HuH-7 (cell line): Measurements from ENCODE around the gene KCTD17.
A peak's percentile ranks its signal among the peaks of the same experiment; 100 is the strongest.

ENCODE experiments used
- DNase-seq: peaks from one replicate; pipeline ENCODE4 v3.0.0; 2011; ENCODE audit warnings: low spot score

Gene KCTD17

GRCh38 chr22:37080438-37080837 lies 28.9 kb downstream of the KCTD17 start:
- DNase-seq, result no peak

GRCh38 chr22:37080838-37081237 lies 29.3 kb downstream of the KCTD17 start:
- DNase-seq, result no peak

- DNase-seq, result no peak
Observed at GRCh38 chr22:37082251-37082873, 30.8 kb downstream of the KCTD17 start.

GRCh38 chr22:37083914-37084313 lies 32.4 kb downstream of the KCTD17 start:
- no peak for DNase-seq

GRCh38 chr22:37084385-37084784 lies 32.8 kb downstream of the KCTD17 start:
- no peak for DNase-seq

- no peak for DNase-seq
Observed at GRCh38 chr22:37086184-37086583, 34.6 kb downstream of the KCTD17 start.

GRCh38 chr22:37088108-37088605 lies 36.6 kb downstream of the KCTD17 start:
- no peak for DNase-seq

- no peak for DNase-seq
Observed at GRCh38 chr22:37088750-37089408, 37.3 kb downstream of the KCTD17 start.

GRCh38 chr22:37089434-37089833 lies 37.9 kb downstream of the KCTD17 start:
- no peak for DNase-seq

- no peak for DNase-seq
Observed at GRCh38 chr22:37090920-37091695, 39.6 kb downstream of the KCTD17 start.

- no peak for DNase-seq
Observed at GRCh38 chr22:37091994-37092393, 40.5 kb downstream of the KCTD17 start.

GRCh38 chr22:37092997-37093396 lies 41.5 kb downstream of the KCTD17 start:
- no peak for DNase-seq

GRCh38 chr22:37094239-37094638 lies 42.7 kb downstream of the KCTD17 start:
- no peak for DNase-seq

- DNase-seq, result no peak
Observed at GRCh38 chr22:37095113-37095512, 43.6 kb downstream of the KCTD17 start.

GRCh38 chr22:37097346-37097745 lies 45.8 kb downstream of the KCTD17 start:
- DNase-seq, result no peak

GRCh38 chr22:37098976-37099591 lies 47.5 kb downstream of the KCTD17 start:
- no peak for DNase-seq

- peak; percentile 49 for DNase-seq
Observed at GRCh38 chr22:37100589-37101127, 49.1 kb downstream of the KCTD17 start.

GRCh38 chr22:37101311-37102066 lies 49.9 kb downstream of the KCTD17 start:
- DNase-seq, result no peak

GRCh38 chr22:37103151-37103550 lies 51.6 kb downstream of the KCTD17 start:
- DNase-seq, result no peak

GRCh38 chr22:37103656-37104452 lies 52.3 kb downstream of the KCTD17 start:
- no peak for DNase-seq

- DNase-seq, result no peak
Observed at GRCh38 chr22:37105154-37105553, 53.6 kb downstream of the KCTD17 start.
